ENCODE data around the gene CHPF2.

Gene CHPF2

DNA sequence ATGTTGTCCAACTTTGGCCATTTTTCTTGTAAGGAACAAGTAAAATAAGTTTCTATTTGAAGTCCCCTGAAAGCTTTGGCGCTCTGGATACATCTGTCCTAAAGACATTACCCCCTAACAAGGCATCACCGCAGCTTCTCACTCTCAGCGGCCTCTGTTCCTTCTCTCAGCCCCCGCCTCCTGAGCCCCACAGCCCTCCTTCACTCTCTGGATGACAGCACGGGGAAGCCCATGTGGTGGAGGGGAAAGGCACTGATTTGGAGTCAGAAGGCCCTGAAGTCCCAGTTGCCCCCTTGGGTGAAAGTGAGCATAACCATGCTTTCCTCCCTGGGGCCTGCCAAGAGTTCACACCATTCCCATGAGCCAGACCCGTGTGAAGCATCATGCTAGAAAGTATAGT lies 26.6 kb upstream of the CHPF2 start:
- no peak for DNase-seq

DNA sequence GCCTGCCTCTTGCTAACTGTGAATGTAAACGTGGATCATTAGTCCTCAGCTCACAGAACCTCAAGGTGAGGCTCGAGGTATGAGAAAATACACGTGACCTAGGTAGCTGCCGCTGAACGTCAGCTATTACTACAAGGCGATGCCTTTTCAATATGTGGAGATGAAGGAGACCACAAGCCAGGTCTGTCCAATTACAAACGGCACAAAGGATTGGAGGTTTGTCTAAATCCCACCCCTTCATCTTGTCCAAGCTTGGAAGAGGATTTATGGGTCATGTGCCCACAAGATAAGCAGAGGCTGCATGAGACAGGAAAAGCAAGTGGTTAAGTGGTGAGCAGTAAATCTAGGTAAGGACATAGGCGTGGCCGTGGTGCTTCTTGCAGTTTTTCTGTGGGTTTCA lies 25.4 kb upstream of the CHPF2 start:
- DNase-seq: no peak

DNA sequence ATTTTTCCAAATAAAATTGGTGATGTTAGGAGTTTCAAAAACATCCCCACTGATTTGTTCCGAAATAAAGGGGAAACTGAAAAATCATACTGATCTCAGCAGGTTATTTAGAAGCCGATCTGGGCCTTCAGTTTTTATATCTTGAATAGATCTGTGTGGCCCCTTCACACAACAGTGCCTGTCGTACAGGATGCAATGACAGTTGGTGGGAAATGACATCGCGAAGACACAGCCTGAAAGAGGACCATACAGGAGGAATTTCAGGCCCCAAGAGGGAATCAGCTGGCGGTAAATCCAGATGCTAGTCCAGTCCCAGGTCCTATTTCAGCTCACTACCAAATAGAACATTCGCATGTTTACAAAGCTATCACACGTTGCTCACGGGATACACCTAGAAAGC lies 25.0 kb upstream of the CHPF2 start:
- no peak for DNase-seq

DNA sequence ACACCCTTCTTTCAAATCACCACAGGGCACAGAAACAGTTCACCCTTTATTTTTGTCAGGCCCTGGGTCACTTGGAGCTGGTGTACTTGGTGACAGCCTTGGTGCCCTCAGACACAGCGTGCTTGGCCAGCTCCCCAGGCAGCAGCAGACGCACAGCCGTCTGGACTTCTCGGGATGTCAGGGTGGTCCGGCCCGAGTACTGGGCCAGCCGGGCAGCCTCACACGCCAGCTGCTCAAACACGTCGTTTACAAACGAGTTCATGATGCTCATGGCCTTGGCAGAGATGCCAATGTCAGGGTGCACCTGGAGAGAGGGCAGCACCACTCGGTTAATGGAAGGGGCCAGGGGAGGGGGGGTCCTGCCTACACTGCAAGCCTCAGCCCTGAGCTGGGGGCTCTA lies 24.5 kb upstream of the CHPF2 start:
- DNase-seq: no peak

DNA sequence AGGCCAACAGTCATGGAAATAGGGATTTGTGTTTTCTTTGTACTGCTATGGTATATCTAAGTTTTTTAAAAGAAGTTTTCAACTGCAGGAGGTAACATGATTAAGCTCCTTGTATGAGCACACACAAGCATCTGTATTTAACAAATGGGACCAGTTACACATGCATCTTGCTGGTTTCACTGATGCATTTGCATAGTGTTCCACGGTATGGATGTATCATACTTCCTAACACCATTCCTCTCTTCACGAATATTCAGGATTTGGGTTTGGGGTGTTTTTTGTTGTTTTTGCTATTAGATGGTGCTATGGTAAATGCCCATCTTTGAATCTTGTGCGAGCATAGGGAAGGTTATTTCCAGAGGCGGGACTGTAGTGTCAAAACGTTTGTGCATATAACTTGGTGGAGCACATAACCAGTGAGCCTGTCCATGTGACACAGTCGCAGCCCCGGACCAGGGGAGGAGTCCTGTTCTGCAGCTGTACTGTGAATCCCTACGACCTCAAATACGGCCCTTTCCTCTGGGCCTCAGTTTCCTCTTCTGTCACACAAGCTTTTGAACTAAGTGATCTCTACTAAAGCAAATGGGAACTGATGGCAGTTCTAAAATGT lies 23.9 kb upstream of the CHPF2 start:
- DNase-seq: no peak

DNA sequence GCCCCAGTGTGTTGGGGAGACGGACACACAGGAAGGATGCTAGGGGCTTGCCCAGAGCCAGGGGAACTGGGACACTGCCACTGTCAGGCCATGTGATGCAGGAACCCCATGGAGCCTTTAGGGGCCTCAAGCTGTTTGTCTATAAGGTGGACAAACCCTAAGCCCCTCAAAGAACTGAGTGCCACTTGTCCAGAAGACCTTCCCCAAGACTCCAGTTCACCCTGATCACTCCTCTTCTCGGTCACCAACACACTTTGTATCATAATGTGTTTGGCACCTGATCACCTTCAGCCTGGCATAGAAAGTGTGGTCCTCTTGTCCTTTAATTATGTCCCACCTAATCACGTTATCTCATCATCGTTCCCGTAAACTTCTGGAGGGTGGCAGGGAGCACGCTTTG lies 22.7 kb upstream of the CHPF2 start:
- no peak for DNase-seq

DNA sequence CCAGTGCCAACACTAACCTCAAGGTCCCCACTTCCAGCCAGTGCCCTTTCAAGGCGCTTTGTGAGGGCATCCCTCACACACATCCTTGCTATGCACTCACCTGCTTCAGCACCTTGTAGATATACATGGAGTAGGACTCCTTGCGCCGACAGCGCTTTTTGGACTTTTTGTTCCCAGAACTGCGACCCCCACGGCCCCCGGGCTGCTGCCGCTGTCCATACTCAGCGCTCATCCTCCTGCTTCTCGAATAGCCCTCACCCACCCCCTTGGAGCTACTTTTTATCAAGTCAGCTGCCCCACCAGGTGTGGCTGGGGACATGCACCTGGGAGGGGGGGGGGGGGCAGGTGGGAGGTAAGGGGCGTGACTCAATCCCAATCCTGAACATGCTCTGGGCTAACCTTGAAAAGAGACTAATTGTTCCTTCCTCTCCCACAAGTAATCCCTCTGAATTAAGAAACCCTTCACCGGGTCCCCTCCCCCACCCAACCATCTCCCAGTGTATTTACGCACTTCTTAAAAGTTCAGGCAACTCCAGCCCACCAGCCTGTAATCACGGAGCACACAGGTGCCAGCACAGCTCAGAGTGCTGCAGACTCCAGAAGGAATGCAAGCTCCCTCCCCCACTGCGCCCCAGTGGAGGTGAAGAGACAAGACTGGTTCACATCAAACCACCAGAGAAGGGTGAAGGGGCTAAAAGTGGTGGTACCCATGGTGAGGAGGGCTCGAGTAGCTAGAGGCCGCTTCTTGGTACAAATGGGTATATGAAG lies 22.0 kb upstream of the CHPF2 start, which contains the start of gene H2BK1:
TSS of gene H2BK1 (minus strand) at position 402 of the 768 bp plus-strand sequence. CDS start at position 232, 170 bp downstream.
- no peak for DNase-seq

DNA sequence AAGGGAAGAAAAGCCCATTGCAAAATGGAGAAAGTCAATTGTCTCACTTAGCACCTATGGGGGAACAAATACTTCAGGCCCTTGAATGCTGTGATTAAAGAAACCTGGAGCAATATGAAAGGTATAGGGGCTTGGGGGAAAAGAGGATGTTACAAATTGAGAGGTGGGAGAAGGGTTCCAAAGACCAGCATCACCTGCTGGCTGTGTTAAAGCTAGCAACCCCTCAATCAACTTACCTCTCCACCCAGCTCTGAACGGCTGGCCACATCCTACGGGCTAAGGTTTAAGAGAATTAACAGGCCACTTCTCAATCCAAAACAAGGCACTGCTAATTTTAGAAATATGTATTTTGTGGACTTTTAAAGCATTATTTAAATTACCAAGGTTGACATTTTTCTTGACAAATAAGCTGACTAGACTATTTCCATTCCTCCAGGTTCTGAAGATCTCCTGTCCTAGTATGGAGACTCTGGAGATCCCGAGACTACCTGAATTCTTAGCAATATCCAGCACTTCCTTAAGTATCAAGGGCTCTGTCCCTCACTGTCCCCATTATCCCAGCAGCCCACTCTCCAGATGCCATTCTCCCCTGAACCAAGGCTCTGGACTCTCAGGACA lies 21.0 kb upstream of the CHPF2 start:
- DNase-seq: no peak

DNA sequence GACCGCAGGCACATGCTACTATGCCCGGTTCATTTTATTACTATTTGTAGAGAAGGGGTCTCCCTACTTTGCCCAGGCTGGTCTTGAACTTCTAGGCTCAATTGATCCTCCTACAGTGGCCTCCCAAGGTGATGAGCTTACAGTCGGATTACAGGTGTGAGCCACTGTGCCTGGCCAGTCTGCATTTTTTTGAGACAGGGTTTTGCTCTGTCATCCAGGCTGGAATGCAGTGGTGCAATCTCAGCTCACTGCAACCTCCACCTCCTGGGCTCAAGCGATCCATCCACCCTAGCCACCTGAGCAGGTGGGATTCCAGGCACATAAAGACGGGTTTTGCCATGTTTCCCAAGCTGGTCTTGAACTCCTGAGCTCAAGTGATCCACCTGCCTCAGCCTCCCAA lies 19.7 kb upstream of the CHPF2 start:
- no peak for DNase-seq

DNA sequence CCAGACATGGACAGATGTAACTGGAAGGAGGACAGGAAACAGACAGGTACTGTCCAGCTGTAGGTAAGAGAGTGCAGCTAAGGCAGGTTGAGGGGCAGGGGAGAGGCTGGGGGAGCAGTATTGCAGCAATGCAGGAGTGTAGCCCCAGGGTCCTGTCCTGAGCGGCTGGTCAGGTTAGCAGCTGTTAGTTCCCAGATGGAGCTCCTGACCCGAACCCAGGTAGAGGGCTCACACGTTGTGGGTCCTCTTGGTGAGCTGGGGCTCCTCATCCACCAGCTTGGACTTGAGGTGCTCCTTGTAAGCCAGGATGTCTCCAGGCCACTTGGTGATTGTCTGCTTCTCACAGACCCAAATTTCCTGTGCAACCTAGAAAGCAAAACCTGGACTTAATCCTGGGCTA lies 18.5 kb upstream of the CHPF2 start:
- no peak for DNase-seq

DNA sequence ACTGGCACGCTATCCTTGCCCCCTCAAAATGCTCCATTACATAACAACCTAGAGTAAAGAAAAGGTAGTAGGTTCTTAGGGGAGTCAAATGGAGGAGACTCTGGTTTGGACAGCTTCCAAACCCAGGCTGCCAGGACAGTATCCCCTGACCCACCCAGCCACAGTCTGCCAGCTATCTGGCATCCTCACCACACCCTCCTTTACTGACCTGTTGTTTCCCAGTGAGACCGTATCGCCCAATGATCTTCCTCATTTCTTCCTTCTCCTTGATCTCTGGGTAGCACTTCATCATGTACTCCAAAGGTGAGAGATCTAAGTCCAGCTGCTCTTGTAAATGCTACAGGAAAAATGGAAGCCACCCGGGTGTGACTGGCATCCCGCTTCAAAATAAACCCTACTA lies 16.9 kb upstream of the CHPF2 start:
- no peak for DNase-seq

DNA sequence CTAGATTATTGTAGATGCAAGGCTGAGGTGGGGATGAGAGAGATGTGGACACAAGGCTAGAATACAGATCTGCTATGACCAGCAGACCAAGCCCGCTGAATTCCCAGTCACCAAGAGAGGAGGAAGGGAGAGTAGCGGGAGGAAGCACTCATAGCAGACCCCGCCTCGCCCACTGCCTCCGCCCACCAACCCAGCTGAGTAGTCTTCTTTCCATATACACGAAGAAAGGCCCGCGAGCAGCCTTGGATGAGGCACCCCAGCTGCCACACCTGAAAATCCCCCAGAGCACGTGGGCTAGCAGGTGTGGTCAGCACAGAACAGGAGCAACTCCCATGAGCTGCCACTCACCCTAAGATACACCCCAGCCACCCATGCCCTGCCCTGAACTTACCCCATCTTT lies 14.1 kb upstream of the CHPF2 start:
- DNase-seq: no peak

DNA sequence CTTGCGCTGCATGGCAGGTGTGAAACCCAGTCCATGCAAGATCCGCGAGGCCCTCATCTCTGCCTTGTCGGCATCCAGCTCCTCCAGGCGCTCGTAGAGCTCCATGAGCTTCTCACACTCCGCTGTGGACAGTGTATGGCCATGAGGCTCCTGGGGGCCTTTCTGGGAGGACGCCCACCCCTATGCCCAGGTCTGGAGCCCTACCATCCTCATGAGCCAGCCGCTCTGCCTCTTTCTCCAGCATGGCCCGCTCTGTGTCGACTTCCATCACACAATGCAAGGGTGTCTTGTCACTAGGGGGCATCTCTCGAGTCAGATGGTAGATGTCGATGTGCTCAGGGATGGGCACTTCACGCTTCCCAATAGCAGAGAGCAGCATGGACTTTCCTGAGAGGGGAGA lies 8.6 kb upstream of the CHPF2 start:
- DNase-seq: no peak

DNA sequence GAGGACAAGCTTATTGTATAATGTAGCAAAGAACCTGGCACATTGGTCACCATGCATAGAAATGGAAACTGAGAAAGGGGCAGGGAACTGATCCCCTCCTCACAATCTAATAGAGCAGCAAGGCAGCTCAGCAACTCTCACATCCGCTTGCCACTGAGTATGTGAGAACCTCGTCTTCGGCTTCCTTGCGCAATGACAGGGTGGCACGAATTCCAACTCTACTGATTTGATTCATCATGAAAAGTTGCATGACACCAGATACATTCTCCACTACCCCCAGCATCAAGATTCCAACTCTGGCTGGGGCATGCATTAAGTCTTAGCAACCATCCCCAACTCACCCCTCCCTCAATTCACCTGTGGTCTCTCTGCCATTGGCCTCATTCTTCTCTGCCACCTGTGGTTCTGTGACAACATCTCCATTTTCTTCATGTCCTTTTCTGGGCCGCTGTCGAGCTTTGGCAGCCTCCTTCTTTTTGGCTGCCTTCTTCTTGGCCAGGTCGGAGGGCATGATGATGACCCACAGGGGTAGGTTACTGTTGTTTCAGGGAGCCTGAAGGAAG lies 6.3 kb upstream of the CHPF2 start:
- no peak for DNase-seq

DNA sequence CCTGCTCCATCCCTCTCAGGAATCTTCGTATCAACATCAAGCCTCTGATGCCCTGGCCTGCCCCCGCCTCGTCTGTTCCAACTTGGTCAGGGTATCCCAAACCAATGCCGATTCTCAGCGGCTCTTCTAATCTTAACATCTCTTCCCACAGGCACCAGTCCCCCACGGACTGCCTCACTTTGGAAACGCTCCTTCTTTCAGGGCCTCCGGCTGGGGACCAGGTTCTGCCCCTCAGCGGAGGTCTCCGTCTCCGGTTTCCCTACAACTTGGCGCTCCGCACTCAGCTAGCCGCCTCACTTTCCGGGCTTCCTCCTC lies 5.8 kb upstream of the CHPF2 start:
- DNase-seq: no peak

DNA sequence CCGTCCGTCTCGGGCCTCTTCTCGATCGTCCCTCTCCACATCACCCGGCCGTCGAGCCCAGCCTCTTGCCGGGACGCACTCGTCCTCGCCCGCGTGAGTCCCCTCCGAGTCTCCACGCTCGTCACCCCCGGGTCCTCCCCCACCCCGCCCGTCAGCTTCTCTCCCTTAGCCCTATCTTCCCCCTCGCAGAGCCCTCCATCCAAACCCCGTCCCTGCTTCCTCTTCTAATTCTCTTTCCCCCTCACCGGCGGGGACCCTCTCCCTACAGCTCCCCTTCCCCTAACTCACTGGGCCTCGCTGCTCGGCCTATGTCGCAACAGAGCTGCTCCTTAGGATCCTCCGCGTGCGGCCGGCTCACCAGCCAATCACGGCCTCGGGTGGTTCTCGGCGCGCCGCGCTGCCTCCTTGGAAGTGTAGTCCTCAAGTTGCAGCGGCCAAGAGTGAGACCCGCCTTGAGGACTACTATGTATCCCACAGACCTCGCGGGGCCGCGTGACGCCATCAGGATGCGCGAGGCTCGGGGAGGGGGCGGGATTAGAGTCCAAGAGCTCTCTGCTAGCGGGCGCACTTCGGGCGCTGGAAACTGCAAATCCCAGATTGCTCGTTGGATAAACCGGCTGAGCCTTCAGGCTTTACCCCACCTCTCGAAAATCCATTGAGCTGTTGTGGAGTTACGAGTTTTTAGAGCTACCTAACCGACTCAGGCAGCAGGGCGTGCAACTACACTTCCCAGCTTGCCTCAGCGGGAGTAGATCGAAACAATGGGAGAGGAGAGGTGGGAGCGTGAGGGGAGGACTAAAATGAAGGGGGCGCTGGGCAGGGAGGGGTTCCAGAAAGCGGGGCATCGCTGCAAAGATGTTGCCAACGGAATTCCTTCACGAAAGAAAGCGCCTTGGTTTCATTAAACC lies 5.2 kb upstream of the CHPF2 start, which contains the start of gene ABCF2:
TSS of gene ABCF2 (minus strand) at position 331 of the 908 bp plus-strand sequence. CDS start 747 bp downstream, outside the sequence.
- peak; percentile 97 for DNase-seq

DNA sequence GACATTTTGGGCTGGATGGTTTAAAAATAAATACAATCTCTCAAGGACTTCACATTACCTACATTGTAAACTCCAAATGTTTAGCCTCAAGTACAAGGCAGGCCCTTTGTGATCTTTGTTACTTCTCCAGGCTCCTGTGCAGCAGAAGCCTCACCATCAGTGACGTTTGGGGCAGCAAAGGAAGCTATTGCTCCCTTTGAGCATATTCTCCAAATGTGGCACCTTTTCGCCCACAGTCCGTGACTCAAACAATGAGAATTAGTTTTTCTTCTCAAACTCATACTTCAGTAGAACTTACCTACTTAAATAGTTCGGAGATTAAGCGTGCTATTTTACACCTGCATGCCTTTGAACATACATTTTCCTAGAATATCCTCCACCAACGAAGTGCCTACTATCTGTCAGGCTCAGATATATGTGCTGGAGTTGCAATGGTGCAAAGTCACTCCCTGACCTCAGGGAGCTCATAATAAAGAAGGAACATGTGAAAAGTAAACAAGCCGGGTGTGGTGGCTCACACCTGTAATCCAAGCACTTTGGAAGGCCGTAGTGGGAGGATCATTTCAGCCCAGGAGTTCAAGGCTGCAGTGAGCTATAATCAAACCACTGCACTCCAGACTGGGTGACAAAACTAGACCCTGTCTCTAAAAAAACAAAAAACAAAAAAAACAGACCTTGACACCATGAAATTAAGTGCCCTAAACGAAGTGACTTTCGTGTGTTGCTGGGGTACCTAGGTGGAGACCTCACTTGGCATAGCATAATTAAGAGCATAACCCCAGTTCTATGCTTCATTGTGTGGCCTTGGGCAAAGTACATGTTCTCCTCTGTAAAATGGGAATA lies 4.0 kb upstream of the CHPF2 start:
- DNase-seq: no peak

DNA sequence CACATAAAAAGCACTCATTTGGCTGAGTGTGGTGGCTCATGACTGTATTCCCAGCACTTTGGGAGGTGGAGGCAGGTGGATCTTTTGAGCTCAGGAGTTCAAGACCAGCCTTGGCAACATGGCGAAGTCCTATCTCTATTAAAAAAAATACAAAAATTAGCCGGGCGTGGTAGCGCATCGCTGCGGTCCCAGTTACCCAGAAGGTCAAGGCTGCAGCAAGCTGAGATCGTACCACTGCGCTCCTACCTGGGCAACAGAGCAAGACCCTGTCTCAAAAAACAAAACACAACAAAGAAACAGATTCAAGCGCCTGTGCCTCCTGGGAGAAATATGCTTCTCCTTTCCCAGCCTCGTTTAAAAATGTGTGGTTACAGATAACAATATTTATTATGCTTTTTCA lies 3.0 kb upstream of the CHPF2 start:
- no peak for DNase-seq

DNA sequence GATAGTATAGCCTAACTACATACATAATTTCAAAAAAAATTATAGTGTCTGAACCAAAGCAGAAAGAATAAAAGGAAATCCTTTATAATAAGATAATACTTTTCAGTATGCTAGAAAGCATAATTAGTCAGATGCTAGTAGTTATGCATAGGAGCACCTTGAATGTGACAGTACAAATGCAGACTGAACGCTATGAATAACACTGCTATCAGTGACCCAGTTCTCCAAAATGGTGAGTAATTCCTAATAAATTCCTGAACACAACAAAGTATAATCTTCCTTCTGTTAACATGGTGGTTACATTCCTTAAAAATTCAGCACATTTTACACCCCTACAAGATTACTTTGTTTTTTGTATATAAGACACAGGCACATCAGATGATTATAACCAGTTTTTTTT lies 1.2 kb upstream of the CHPF2 start:
- no peak for DNase-seq

DNA sequence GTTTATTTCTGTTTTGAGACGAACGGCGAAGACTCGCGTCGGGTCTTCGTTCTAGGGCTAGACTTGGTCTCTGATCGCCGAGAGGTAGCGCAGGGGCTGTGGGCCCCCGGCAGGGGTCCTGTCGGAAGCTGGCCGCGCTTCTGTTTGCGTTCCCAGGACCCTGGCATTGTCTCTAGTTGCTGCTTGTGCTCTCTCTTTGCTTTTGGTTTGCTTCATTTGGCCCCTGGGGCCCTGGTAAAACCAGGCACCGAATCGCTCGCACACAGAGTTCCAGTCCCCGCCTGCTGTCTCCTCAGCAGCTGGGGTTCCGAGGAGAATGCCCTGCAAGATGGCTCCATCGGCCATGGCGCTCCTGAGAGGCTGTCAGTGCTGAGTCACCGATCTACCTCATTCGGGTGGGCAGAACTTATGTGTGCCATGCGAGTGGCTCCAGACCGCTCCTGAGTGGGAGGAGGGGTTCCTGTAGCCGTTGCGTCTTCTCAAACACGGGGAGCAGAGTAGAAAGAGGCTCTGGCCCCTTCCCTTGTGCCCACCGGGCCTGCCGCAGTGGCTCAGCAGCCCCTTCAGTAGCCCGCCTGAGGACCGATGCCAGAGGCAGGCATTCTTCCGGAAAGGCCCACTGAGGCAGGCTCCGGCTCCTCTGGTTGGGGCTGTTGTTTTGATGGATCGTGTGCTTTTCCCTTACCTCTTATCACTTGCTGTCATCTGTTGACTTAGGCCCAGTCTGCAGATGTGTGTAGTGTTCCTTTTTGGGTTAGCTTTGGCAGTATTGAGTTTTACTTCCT lies 826 bp downstream of the CHPF2 start:
- DNase-seq: no peak

DNA sequence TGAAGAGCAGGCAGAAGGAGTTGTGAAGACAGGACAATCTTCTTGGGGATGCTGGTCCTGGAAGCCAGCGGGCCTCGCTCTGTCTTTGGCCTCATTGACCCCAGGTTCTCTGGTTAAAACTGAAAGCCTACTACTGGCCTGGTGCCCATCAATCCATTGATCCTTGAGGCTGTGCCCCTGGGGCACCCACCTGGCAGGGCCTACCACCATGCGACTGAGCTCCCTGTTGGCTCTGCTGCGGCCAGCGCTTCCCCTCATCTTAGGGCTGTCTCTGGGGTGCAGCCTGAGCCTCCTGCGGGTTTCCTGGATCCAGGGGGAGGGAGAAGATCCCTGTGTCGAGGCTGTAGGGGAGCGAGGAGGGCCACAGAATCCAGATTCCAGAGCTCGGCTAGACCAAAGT lies 1.5 kb downstream of the CHPF2 start:
- no peak for DNase-seq

Measured in NCI-H2029 treated with DMSO at 0.1 percent for 48 hours (cell line).